Calu3 (cell line): ENCODE results near the gene KHDRBS2. TPM values are rescaled to one million over a fixed set of nuclear protein-coding genes. Genes with fewer than 3 reads are reported as not detected.

Source experiments
- BruUV-seq: library from RNA; stranded (reverse); fragments of 400-500 nt; replicated peaks from 2 replicates; lab custom pipeline; 2021; lab: Mats Ljungman, UMichigan
- CTCF ChIA-PET: fragments of 300-600 bp; sonication (Branson Sonifier 250); formaldehyde crosslinking; loops from one replicate; lab custom pipeline; 2022; ENCODE audit warnings: antibody characterized with exemption; lab: Charles Lee
- DNase-seq: peaks from one replicate; pipeline ENCODE4 v3.0.0; 2022
- H3K27ac Mint-ChIP-seq: one replicate; pipeline ENCODE4 v1.8.0; 2022; ENCODE audit warnings: mixed read lengths; ENCODE audit not compliant: unreplicated experiment
- H3K27me3 Mint-ChIP-seq: one replicate; pipeline ENCODE4 v1.8.0; 2022; ENCODE audit warnings: mixed read lengths; ENCODE audit not compliant: unreplicated experiment
- H3K36me3 Mint-ChIP-seq: one replicate; pipeline ENCODE4 v1.8.0; 2022; ENCODE audit warnings: mild to moderate bottlenecking, moderate library complexity, mixed read lengths; ENCODE audit not compliant: insufficient read depth, unreplicated experiment
- H3K4me1 Mint-ChIP-seq: one replicate; pipeline ENCODE4 v1.8.0; 2022; ENCODE audit warnings: mild to moderate bottlenecking, low read depth, mixed read lengths; ENCODE audit not compliant: unreplicated experiment
- H3K4me3 Mint-ChIP-seq: one replicate; pipeline ENCODE4 v1.8.0; 2022; ENCODE audit warnings: mild to moderate bottlenecking, low read depth, moderate library complexity, mixed read lengths; ENCODE audit not compliant: unreplicated experiment
- H3K9me3 Mint-ChIP-seq: one replicate; pipeline ENCODE4 v1.8.0; 2022; ENCODE audit warnings: low read depth, mixed read lengths; ENCODE audit not compliant: unreplicated experiment
- CTCF ChIP-seq: fragments of 200-600 bp; IDR thresholded peaks from one replicate; pipeline ENCODE4 v1.8.0; 2022; ENCODE audit warnings: antibody characterized with exemption; ENCODE audit not compliant: unreplicated experiment
- intact Hi-C: fragments of 100-400 bp; cut with micrococcal nuclease; formaldehyde crosslinking; loops from one replicate; pipeline ENCODE4 v1.10.0; 2022; ENCODE audit not compliant: unreplicated experiment
- total RNA-seq: library from RNA; stranded (reverse); gene quantifications from 2 replicates; pipeline ENCODE4 v1.2.3, GENCODE V29; 2022

The KHDRBS2 gene
- total RNA-seq, 1 experiment from 2014 or later, result not detected

GRCh38 chr6:62129127-62129526 is 156.9 kb downstream of the KHDRBS2 start:
- Mint-ChIP-seq H3K4me3 (no peak overlapping the region), H3K27ac (no peak overlapping the region), H3K36me3 (no peaks in the 10 kb centered on the region), H3K9me3 (peaks cover 17% of the 10 kb centered on the region), H3K27me3 (no peaks in the 10 kb centered on the region), H3K4me1 (no peaks in the 10 kb centered on the region)
- intact Hi-C loops, result no loop called here
- no peak for DNase-seq
- CTCF ChIA-PET, result no interaction called here
- BruUV-seq, result no TSS peak
- no peak for TF ChIP-seq CTCF

- Mint-ChIP-seq H3K4me3 (no peak overlapping the region), H3K27me3 (no peaks in the 10 kb centered on the region), H3K4me1 (no peaks in the 10 kb centered on the region), H3K9me3 (peaks cover 11% of the 10 kb centered on the region), H3K27ac (no peak overlapping the region), H3K36me3 (no peaks in the 10 kb centered on the region)
- DNase-seq, result no peak
- BruUV-seq, result no TSS peak
- intact Hi-C loops, result no loop called here
- CTCF ChIA-PET, result no interaction called here
- no peak for TF ChIP-seq CTCF
These were observed 166.6 kb downstream of the KHDRBS2 start for GRCh38 chr6:62119401-62119800.

- H3K4me1 Mint-ChIP-seq, result no peaks in the 10 kb centered on the region
- H3K27me3 Mint-ChIP-seq, result no peaks in the 10 kb centered on the region
- H3K4me3 Mint-ChIP-seq, result no peak overlapping the region
- CTCF ChIA-PET, result no interaction called here
- no peak for DNase-seq
- peaks cover 14% of the 10 kb centered on the region for H3K9me3 Mint-ChIP-seq
- H3K27ac Mint-ChIP-seq, result no peak overlapping the region
- no TSS peak for BruUV-seq
- intact Hi-C loops, result no loop called here
- H3K36me3 Mint-ChIP-seq, result no peaks in the 10 kb centered on the region
- no peak for TF ChIP-seq CTCF
These were observed 182.7 kb downstream of the KHDRBS2 start for GRCh38 chr6:62103186-62103859.

GRCh38 chr6:62102387-62102786 is 183.6 kb downstream of the KHDRBS2 start:
- intact Hi-C loops, result no loop called here
- CTCF ChIA-PET, result no interaction called here
- no peaks in the 10 kb centered on the region for H3K36me3 Mint-ChIP-seq
- H3K4me3 Mint-ChIP-seq, result no peak overlapping the region
- H3K4me1 Mint-ChIP-seq, result no peaks in the 10 kb centered on the region
- H3K27me3 Mint-ChIP-seq, result no peaks in the 10 kb centered on the region
- H3K27ac Mint-ChIP-seq, result no peak overlapping the region
- DNase-seq, result no peak
- TF ChIP-seq CTCF, result no peak
- no TSS peak for BruUV-seq
- peaks cover 17% of the 10 kb centered on the region for H3K9me3 Mint-ChIP-seq
